NCI-H69 (cell line): ENCODE data around the gene MYH9.

Experiments
- DNase-seq: peaks from one replicate; lab custom pipeline; 2025; lab: John Stamatoyannopoulos, UW

The MYH9 gene

GRCh38 chr22:36348760-36349159 lies 39.0 kb downstream of the MYH9 start:
- no peak for DNase-seq

GRCh38 chr22:36347094-36347493 lies 40.7 kb downstream of the MYH9 start:
- DNase-seq, result no peak

DNA sequence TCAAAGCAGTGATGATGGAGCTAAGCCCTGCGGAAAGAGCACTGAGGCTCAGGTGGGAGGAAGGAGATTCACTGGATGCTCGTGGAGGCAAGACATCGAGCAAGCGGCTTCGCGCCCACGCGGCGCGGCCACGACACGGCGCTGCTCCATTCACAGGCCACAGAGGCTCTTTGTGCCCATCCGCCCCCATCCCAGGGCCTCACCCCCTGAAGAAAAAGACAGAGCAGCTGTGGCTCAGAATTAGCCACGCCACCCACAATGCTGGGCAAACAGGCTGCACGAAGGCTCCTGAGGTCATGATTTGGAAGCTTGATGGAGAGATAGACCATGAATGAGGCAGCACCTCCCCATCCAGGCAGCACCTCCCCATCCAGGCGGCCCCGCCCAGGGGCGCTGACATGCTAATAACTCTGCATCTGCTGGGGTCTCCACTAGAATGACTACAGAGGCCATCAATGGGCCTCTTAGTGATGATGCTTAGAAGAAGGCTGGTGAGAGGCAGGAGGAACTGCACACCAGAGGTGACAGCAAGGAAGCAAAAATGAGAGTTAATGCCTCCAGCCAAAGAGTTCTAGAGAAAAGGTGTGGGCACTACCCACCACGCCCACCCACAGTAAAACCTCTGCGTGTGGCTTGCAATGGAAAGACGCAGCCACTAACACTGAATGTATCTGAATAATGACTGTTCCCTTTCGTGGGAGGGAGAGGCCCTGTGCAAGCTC lies 43.5 kb downstream of the MYH9 start:
- peak; percentile 52 for DNase-seq

GRCh38 chr22:36343720-36344105 lies 44.1 kb downstream of the MYH9 start:
- no peak for DNase-seq

DNA sequence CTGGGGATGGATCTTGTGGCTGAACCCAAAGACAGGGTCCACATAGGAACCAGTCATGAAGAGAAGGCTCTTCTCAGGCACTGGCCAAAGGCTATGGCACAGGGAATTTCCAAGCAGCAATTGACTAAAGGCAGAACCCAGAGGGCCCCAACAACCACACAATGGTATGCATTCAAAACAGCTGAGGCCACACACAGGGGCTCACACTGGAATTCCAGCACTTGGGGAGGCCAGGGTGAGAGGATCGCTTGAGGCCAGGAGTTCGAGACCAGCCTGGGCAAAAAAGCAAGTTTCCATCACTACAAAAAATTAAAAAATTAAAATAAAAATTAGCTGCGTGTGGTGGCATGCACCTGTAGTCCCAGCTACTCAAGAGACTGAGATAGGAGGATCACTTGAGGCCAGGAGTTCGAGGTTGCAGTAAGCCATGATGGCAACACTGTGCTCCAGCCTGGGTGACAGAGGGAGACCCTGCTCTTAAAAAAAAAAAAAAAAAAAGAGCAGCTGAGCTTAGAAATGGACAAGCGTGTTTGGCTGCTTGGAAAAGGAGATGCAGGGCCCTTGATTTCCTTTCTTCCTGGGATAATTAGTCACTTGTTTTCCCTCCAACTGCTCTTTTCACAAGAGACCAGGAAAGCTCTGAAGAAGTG lies 44.6 kb downstream of the MYH9 start:
- DNase-seq, result peak; percentile 63

- no peak for DNase-seq
Measured at GRCh38 chr22:36341640-36342041, 46.1 kb downstream of the MYH9 start.

GRCh38 chr22:36340621-36341020 lies 47.1 kb downstream of the MYH9 start:
- no peak for DNase-seq

DNA sequence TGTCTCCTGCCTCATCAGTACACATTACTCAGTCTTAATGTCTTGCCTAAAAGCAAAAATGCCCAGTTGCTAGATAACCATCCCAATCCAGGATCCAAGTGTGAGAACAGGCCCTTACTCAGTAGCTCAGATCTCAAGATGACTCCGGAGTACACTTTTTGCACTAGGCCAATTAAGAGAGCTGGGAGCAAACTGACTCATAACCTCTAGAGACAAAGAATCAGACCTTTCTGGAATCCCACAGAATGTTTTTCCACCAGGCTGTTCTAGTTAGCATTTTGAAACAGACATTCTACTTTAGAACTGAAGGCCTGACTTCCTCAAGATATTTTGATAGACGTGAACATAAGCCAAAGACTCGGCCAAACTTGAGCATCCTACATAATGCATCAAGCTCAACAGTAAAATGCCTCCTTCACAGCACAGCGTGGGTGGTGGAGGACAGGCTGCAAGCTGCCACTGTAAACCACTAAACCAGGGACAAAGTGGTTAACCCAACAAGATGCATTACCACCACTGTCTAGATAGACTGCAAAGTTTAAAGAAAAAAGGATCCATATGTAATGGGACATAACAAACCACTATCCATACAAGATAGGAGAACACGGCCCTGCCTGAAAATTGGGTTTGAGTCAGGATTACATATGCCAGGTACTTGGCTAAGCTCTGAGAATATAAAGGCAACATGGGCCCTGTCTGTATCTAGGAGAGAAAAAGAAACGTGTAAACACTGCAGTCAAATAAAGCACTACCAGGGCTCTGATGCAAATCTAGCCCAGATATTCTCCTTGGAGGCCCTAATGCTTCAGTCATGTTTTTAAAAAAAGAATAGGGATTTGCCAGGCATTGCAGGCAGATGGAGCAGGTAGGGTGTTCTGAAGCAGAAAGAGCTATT lies 48.3 kb downstream of the MYH9 start:
- DNase-seq, result no peak

DNA sequence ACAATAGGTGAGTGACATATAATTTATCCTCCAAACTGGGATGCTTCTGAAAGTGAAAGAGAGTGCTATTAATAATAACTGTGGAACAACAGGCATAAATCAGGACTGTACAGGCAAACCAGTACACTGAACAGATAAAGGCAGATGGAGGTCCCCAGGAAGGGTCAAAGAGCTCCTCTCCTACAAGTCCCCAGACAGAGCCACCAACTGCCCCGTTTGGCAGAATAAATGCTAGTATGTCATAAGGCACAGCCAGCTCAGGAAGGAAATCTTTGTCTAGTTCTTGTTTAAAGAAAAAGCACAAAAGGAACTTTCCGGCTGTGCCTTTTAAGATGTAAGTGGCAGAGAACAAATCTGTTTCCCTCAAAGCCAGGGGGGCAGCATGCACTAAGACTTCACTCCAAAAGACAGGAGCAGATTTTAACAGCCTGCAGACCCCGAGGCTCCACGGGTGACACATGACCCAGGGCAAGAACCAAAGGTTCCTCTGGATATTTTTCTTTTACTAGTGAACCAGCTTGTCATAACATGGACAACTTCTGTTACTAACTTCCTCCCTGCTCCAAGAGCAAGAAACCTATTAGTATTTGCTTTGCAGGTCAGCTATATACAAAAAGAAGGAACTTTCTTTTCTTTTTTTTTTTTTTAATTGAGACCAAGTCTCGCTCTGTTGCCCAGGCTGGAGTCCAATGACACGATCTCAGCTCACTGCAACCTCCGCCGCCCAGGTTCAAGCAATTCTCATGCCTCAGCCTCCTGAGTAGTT lies 50.2 kb downstream of the MYH9 start:
- no peak for DNase-seq

DNA sequence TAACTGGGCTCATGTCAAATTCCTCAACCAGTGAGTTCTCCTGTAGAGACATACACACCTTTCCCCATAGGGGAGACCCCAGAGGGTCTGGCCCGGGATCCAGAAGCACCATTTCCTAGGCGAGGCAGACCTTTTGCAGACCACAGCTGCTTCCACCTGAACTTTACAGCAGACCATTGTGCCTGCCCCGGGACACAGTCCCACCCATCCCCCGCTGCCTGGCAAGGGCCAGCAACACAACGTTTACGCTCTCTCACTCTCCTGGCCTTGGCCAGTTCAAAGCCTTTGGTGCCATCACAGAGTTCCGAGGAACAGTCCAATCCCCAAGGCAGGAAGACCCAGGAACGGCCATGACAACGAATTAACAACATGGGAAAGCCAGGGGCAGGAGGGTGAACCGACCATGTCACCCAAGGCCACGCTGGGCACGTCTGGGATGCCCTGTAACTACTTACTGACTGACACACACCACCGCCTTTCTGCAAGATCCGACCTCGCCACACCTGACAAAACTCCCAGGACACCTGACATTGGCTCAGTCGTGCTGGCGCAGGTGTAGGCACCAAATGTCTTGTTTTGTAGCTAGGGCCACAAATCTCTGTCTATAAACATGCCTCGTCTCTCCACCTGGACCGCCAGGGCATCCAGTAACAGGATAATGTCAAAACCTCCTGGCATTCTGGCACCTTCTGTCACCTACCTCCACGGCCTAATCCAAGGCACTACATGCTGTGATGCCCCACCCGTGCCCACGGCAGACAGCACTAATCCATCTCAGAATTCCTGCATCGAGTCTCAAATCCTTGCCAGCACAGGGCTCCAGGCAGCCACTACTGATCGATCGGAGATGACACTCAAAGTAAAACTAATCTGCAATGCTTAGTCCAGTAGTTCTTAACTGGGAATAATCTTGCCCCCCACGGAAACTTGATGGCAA lies 51.3 kb downstream of the MYH9 start:
- no peak for DNase-seq

GRCh38 chr22:36335621-36336020 lies 52.1 kb downstream of the MYH9 start:
- no peak for DNase-seq

GRCh38 chr22:36334821-36335603 lies 52.8 kb downstream of the MYH9 start:
- DNase-seq, result no peak

DNA sequence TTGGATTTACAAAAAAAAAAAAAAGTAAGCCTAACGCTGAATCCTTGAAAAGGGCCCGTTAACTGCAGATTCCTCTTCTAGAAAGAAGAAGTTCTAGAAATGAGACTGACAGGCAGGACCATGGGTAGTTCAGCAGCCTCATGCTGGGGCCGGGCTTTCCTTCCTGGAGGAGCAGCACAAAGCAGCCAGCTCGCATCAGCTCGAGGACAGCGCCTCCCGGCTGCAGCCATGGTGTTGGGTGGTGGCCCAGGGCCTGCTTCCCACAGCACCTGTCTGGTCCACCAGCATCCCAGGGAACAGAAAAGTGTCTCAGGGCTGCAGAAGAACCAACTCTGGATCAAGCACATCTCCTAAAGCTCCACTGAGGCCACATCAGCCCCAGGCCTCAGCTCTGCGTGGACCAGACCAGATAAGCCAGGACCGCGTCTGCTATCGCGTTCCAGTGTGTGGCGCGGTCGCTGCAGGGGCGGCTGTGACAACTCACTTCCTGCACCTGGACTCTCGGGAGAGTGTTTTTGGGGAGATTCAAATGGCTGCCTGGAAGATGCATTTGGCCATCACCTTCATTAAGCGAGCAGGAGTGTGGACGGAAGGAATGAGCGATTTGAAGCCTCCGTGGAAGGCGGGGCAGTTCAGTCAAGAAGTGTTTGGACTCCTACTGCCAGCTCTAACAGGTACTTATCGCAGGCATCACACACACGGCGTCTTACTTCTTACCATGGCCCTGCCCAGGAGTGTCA lies 53.5 kb downstream of the MYH9 start:
- peak; percentile 22 for DNase-seq

DNA sequence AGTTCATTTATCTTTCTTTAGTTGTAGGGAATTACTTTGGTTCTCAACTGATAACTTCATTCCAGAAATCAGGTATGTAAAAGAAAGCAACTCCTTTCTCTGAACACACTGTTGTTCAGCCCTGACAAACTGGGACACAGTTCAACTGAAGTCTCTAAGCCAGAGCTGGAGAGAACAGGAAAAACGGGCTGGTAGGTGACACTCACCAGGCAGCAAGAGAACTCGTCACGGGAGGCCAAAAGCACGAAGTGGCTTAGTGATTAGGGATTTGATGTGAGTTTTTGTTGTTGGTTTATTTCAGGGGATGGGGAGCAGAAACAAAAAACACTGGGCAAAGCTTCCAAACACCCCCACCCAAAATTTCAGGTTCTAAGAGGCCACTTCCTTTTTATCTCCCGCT lies 54.1 kb downstream of the MYH9 start:
- DNase-seq, result no peak

- DNase-seq, result peak; percentile 17
Measured at GRCh38 chr22:36332623-36333332, 55.0 kb downstream of the MYH9 start.

DNA sequence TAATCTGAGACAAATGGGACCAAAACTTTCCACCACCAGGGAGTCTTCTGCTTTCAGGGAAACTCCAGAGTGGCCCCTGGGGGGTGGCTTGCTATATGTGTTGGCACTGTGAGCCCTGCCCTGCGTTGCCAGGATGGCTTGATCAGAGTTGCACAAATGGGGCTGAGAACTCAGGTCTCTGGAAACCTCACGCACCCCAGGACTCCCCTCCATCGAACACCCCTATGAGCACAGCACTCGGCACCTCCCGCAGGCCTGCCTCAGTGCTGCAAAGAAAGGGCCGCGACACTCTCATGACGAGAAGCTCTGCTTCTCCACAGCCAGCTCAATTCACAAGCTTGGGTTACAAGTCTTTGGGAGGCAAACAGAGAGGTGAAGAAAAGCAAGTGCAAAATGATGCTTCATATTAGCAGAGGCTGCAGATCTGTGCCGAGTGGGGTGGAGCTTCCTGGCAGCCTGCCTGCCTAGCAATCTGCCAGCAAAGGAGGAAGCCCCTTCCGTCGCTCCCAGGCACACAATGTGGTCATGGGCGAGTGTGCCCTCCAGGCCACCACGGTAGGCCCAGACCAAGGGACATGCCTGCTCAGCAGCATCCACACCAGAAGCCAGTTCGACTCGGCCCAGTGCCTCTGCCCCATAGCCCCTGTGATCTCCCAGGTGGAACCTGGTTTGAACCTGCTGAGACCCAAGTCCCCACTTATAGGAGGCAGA lies 55.7 kb downstream of the MYH9 start:
- DNase-seq, result no peak

- DNase-seq, result peak; percentile 37
Measured at GRCh38 chr22:36331306-36331911, 56.4 kb downstream of the MYH9 start.
